IPS DF 6.9 (cell line): ENCODE results near the gene LDLRAP1.

Source experiments
- DNase-seq: peaks from one replicate; pipeline ENCODE4 v3.0.0-alpha.2; 2013; ENCODE audit warnings: low read depth, low spot score
- H3K27ac ChIP-seq: one replicate; pipeline ENCODE4 v1.5.1; 2013; ENCODE audit warnings: low read length, control low read depth
- H3K27me3 ChIP-seq: 2 replicates; pipeline ENCODE4 v1.6.1; 2013; ENCODE audit warnings: mild to moderate bottlenecking, low read length; ENCODE audit not compliant: control insufficient read depth, insufficient read depth
- H3K36me3 ChIP-seq: 2 replicates; pipeline ENCODE4 v1.6.1; 2013; ENCODE audit warnings: low read length; ENCODE audit not compliant: control insufficient read depth, insufficient read depth
- H3K4me1 ChIP-seq: 2 replicates; pipeline ENCODE4 v1.6.1; 2013; ENCODE audit warnings: low read length; ENCODE audit not compliant: control insufficient read depth, insufficient read depth
- H3K4me3 ChIP-seq: 2 replicates; pipeline ENCODE4 v1.5.1; 2013; ENCODE audit warnings: mild to moderate bottlenecking, low read length
- H3K9me3 ChIP-seq: 2 replicates; pipeline ENCODE4 v1.6.1; 2013; ENCODE audit warnings: low read length, inconsistent platforms; ENCODE audit not compliant: control insufficient read depth, insufficient read depth
- WGBS: extraction: QIAGEN DNeasy Blood & Tissue Kit; methylation state at CpG from one replicate; pipeline ENCODE4 v1.1.7; 2013; ENCODE audit warnings: mixed read lengths, missing lambda C conversion rate; ENCODE audit not compliant: insufficient read length, insufficient coverage; 5-methylcytosine and 5-hydroxymethylcytosine counted together

LDLRAP1 gene

GRCh38 chr1:25524568-25525360 lies 18.6 kb upstream of the LDLRAP1 start:
- Histone ChIP-seq H3K27ac (no peak overlapping the region), H3K27me3 (no peaks in the 10 kb centered on the region), H3K4me3 (no peak overlapping the region), H3K9me3 (no peaks in the 10 kb centered on the region), H3K36me3 (no peaks in the 10 kb centered on the region), H3K4me1 (peaks cover 4% of the 10 kb centered on the region)
- no CpG with 5 or more reads among the region's 15 CpGs for WGBS
- DNase-seq: no peak

- Histone ChIP-seq H3K9me3 (no peaks in the 10 kb centered on the region), H3K27ac (no peak overlapping the region), H3K36me3 (no peaks in the 10 kb centered on the region), H3K4me1 (peaks cover 4% of the 10 kb centered on the region), H3K4me3 (no peak overlapping the region), H3K27me3 (no peaks in the 10 kb centered on the region)
- no peak for DNase-seq
- no CpG with 5 or more reads among the region's 4 CpGs for WGBS
Measured at GRCh38 chr1:25525361-25525688, 18.1 kb upstream of the LDLRAP1 start.

GRCh38 chr1:25526753-25527152 lies 16.7 kb upstream of the LDLRAP1 start:
- Histone ChIP-seq H3K27ac (no peak overlapping the region), H3K36me3 (no peaks in the 10 kb centered on the region), H3K4me1 (peaks cover 4% of the 10 kb centered on the region), H3K9me3 (no peaks in the 10 kb centered on the region), H3K27me3 (no peaks in the 10 kb centered on the region), H3K4me3 (no peak overlapping the region)
- DNase-seq: no peak
- no CpG with 5 or more reads among the region's 2 CpGs for WGBS

GRCh38 chr1:25527226-25527846 lies 16.1 kb upstream of the LDLRAP1 start:
- no CpG with 5 or more reads among the region's 12 CpGs for WGBS
- no peaks in the 10 kb centered on the region for H3K27me3 ChIP-seq
- no peak overlapping the region for H3K27ac ChIP-seq
- H3K4me3 ChIP-seq: no peak overlapping the region
- no peak for DNase-seq
- H3K4me1 ChIP-seq: peaks cover 4% of the 10 kb centered on the region
- H3K9me3 ChIP-seq: no peaks in the 10 kb centered on the region
- no peaks in the 10 kb centered on the region for H3K36me3 ChIP-seq

GRCh38 chr1:25527946-25528595 lies 15.3 kb upstream of the LDLRAP1 start:
- Histone ChIP-seq H3K4me3 (no peak overlapping the region), H3K9me3 (no peaks in the 10 kb centered on the region), H3K4me1 (peaks cover 4% of the 10 kb centered on the region), H3K36me3 (no peaks in the 10 kb centered on the region), H3K27me3 (no peaks in the 10 kb centered on the region), H3K27ac (no peak overlapping the region)
- DNase-seq: no peak
- no CpG with 5 or more reads among the region's 21 CpGs for WGBS

- DNase-seq: no peak
- Histone ChIP-seq H3K9me3 (no peaks in the 10 kb centered on the region), H3K4me1 (peaks cover 4% of the 10 kb centered on the region), H3K27me3 (no peaks in the 10 kb centered on the region), H3K4me3 (no peak overlapping the region), H3K36me3 (no peaks in the 10 kb centered on the region), H3K27ac (no peak overlapping the region)
- 100% methylated on average over 2 of the region's 7 CpGs for WGBS
Measured at GRCh38 chr1:25528881-25529517, 14.4 kb upstream of the LDLRAP1 start.

GRCh38 chr1:25529518-25530185 lies 13.8 kb upstream of the LDLRAP1 start:
- no peak for DNase-seq
- Histone ChIP-seq H3K27me3 (no peaks in the 10 kb centered on the region), H3K27ac (no peak overlapping the region), H3K9me3 (no peaks in the 10 kb centered on the region), H3K4me1 (peaks cover 4% of the 10 kb centered on the region), H3K4me3 (no peak overlapping the region), H3K36me3 (no peaks in the 10 kb centered on the region)
- WGBS: no CpG with 5 or more reads among the region's 18 CpGs

- H3K4me1 ChIP-seq: peaks cover 4% of the 10 kb centered on the region
- no peaks in the 10 kb centered on the region for H3K27me3 ChIP-seq
- no peaks in the 10 kb centered on the region for H3K36me3 ChIP-seq
- no peaks in the 10 kb centered on the region for H3K9me3 ChIP-seq
- DNase-seq: no peak
- H3K4me3 ChIP-seq: no peak overlapping the region
- no CpG with 5 or more reads among the region's 22 CpGs for WGBS
- no peak overlapping the region for H3K27ac ChIP-seq
Measured at GRCh38 chr1:25530186-25531081, 13.0 kb upstream of the LDLRAP1 start.

GRCh38 chr1:25531082-25531461 lies 12.3 kb upstream of the LDLRAP1 start:
- Histone ChIP-seq H3K27ac (no peak overlapping the region), H3K36me3 (no peaks in the 10 kb centered on the region), H3K27me3 (no peaks in the 10 kb centered on the region), H3K9me3 (no peaks in the 10 kb centered on the region), H3K4me3 (no peak overlapping the region), H3K4me1 (peaks cover 4% of the 10 kb centered on the region)
- DNase-seq: no peak
- WGBS: no CpG with 5 or more reads among the region's 11 CpGs
